HG02571 (cell line): ENCODE results near the gene ARID1B.

ENCODE experiments used
- ATAC-seq: cut with Tn5 transposase; IDR thresholded peaks from one replicate; pipeline ENCODE4 v1.9.1; 2021; ENCODE audit warnings: mild to moderate bottlenecking, moderate library complexity; ENCODE audit not compliant: unreplicated experiment

The ARID1B gene

GRCh38 chr6:157249826-157250225, 472.6 kb downstream of the ARID1B start:
- no peak for ATAC-seq

GRCh38 chr6:157251586-157252247, 474.5 kb downstream of the ARID1B start:
- no peak for ATAC-seq

GRCh38 chr6:157253017-157253416, 475.8 kb downstream of the ARID1B start:
- ATAC-seq, result no peak

- ATAC-seq, result no peak
Measured at GRCh38 chr6:157253699-157254098, 476.5 kb downstream of the ARID1B start.

- ATAC-seq, result no peak
Measured at GRCh38 chr6:157254538-157254937, 477.4 kb downstream of the ARID1B start.

GRCh38 chr6:157255079-157255478, 477.9 kb downstream of the ARID1B start:
- no peak for ATAC-seq

- ATAC-seq, result no peak
Measured at GRCh38 chr6:157258878-157259277, 481.7 kb downstream of the ARID1B start.

GRCh38 chr6:157259443-157259842, 482.3 kb downstream of the ARID1B start:
- ATAC-seq, result no peak
